ENCODE results near the gene CYP1A1. TPM values are rescaled to one million over a fixed set of nuclear protein-coding genes. Genes with fewer than 3 reads are reported as not detected.

CYP1A1 gene
- total RNA-seq, 1 donor from 2014 or later = 2.4 TPM

DNA sequence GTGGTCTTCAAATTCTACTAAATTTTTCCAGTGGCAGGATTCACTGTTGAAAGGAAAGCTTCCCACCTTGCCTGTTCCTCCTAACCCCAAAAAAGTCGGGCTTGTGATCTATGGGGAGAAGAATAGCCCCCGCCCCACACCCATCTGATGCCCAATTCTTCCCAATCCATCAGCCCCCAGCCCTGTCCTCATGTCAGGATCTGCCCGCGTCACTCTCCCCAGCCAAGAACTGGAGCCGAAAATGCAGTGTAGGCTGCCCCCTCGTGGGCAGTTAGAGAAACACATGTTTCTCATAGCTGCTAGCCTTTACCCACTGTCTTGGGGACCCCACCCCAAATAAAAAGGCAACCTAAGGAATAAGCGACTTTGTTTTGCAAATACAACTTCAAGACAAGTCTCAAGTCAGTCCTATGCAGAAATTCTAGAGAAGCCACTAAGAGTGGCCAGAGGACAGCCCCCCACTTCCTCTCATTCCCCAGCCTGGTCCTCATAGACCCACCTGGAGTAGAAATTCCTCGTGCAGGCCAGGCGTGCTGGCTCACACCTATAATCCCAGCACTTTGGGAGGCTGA is 43.5 kb upstream of the CYP1A1 start:
- no peaks in the 10 kb centered on the region for H3K9me3 ChIP-seq
- peak; percentile 74 for DNase-seq
- H3K27ac ChIP-seq = no peak overlapping the region
- no peaks in the 10 kb centered on the region for H3K36me3 ChIP-seq
- peak; percentile 84 for ATAC-seq
- no peak overlapping the region for H3K4me3 ChIP-seq
- TF ChIP-seq, protein P1, sequence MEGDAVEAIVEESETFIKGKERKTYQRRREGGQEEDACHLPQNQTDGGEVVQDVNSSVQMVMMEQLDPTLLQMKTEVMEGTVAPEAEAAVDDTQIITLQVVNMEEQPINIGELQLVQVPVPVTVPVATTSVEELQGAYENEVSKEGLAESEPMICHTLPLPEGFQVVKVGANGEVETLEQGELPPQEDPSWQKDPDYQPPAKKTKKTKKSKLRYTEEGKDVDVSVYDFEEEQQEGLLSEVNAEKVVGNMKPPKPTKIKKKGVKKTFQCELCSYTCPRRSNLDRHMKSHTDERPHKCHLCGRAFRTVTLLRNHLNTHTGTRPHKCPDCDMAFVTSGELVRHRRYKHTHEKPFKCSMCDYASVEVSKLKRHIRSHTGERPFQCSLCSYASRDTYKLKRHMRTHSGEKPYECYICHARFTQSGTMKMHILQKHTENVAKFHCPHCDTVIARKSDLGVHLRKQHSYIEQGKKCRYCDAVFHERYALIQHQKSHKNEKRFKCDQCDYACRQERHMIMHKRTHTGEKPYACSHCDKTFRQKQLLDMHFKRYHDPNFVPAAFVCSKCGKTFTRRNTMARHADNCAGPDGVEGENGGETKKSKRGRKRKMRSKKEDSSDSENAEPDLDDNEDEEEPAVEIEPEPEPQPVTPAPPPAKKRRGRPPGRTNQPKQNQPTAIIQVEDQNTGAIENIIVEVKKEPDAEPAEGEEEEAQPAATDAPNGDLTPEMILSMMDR (IDR thresholded peaks at IDR 0.05) = peak; percentile 80
- H3K27me3 ChIP-seq = no peaks in the 10 kb centered on the region
- intact Hi-C loops (cut with DNase I) = loop anchor here (5.0 to 10.0 kb wide), 2 partner anchors 132 to 384 kb away; no protein-coding TSS in a partner anchor
- H3K4me1 ChIP-seq = peaks cover 12% of the 10 kb centered on the region

DNA sequence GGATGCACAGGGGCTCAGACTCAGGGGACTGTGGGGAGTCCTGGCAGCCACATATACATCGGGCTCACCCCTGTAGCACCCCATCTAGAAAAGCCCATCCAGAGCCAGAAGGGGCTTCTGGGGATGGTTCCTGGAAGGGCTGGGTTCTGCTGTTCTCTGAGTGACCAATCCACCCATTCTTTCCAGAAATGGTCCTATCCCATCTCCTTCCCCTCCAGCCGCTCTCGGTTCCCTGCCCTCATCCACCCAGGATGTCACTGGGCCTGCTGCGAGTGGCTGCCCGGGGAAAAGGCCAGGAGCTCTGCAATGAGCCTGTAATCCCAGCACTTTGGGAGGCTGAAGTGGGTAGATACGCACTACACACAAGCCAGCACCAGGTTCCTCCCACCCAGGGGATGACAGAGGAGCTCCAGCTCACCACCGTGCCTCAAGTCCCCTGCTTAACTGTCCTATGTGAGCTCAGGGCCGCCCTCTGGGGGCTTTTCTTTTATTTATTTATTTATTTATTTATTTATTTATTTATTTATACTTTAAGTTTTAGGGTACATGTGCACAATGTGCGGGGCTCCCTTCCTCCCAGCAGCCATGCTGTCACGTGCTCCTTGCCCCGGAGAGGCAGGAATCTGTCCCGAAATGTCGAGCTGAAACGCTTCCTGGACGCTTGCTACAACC is 42.9 kb upstream of the CYP1A1 start:
- Histone ChIP-seq H3K4me1 (peaks cover 12% of the 10 kb centered on the region), H3K36me3 (no peaks in the 10 kb centered on the region), H3K27ac (no peak overlapping the region), H3K27me3 (no peaks in the 10 kb centered on the region), H3K9me3 (no peaks in the 10 kb centered on the region), H3K4me3 (no peak overlapping the region)
- DNase-seq (no peak), ATAC-seq (no peak)
- intact Hi-C loops (cut with DNase I) = loop anchor here (5.0 to 10.0 kb wide), 2 partner anchors 131 to 383 kb away; no protein-coding TSS in a partner anchor
- TF ChIP-seq, protein P1 (IDR thresholded peaks at IDR 0.05) = no peak

DNA sequence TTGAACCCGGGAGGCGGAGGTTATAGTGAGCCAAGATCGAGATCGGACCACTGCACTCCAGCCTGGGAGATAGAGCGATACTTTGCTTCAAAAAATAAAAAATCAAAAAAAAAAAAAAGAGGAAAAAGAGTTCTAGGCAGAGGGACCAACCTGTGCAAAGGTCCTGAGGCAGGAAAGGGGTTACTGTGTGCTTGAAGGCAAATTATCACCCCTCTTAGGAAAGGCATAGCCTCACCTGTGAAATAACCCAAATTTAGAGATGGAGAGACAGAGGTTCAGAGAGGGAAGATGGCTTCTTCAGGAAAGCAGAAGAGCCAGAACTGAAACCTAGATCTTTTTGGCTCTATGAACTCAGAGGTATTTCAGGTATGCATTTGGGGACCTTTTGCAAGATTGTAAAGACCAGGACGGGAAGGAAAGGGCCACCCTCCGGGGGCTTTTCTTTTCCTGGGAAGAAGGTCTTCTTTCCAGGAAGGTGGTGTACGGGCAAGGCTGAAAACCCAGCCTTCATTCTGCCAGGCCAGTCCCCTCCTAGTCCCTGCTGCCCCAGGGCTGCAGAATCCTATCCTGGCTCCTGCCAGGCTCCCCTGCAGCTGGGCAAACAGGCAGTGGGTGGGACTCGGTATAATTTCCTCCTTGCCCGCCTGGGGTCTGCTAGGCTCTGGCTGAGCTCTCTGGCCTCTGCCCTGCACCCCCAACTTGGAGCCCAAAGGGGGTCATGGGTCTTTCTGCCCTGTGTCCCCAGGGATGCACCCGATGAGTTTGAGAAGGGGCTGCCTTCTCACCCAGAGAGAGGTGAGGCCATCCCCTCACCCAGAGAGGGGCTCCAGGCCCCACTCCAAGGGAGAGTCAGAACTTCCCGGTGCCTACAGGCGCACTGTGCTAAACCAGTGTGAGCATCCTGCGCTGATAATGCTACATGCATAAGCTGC is 42.1 kb upstream of the CYP1A1 start:
- ATAC-seq = no peak
- no peak for DNase-seq
- H3K4me3 ChIP-seq = no peak overlapping the region
- TF ChIP-seq, protein P1 (IDR thresholded peaks at IDR 0.05) = no peak
- peaks cover 12% of the 10 kb centered on the region for H3K4me1 ChIP-seq
- no peaks in the 10 kb centered on the region for H3K36me3 ChIP-seq
- intact Hi-C loops (cut with DNase I) = loop anchor here (5.0 to 10.0 kb wide), 2 partner anchors 130 to 383 kb away; no protein-coding TSS in a partner anchor
- H3K27me3 ChIP-seq = no peaks in the 10 kb centered on the region
- H3K27ac ChIP-seq = no peak overlapping the region
- no peaks in the 10 kb centered on the region for H3K9me3 ChIP-seq

DNA sequence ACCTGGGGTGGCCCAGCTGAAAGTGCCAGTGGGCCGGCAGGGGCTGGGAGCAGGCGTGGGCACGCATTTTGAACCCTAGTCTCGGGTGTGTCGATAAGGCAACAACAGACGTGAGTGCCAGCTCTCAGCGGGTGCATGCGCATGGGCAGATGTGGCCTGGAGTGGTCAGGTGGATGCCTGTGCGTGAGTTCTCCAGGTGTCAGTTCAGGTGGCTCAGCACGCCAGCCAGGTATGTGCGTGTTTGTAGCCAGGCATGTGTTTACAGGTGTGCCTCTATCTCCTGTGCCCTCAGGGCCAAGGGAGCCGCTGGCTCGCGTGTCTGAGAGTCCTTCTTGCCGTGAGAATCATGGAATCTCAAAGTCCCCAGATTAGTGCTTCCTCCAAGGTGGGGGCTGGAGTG is 38.1 kb upstream of the CYP1A1 start:
- TF ChIP-seq, protein P1 (IDR thresholded peaks at IDR 0.05) = no peak
- DNase-seq = peak; percentile 74
- intact Hi-C loops (cut with DNase I) = loop anchor here (10.0 kb wide), 1 partner anchor 379 kb away; no protein-coding TSS in a partner anchor

DNA sequence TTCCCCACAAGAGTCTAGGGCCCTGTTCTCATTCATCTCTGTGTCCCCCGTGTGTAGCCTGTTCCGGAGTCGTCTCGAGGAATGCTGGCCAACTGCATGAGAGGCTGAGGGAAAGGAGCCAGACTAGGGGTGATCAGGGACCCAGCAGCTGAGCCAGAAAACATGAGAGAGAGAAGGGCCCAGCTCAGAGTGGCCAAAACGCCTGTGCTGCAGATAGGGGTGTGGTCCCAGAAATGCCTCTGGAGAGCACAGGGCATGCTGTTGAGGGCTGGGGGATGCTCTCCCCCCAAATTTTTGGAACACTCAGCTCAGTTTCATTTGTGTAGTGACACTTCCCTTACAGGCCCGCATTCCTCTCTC is 37.4 kb upstream of the CYP1A1 start:
- H3K27ac ChIP-seq = peak overlapping the region; percentile 42
- DNase-seq (no peak), ATAC-seq (peak; percentile 25)
- TF ChIP-seq, protein P1 (IDR thresholded peaks at IDR 0.05) = no peak
- intact Hi-C loops (cut with DNase I) = loop anchor here (10.0 kb wide), 1 partner anchor 378 kb away; no protein-coding TSS in a partner anchor
- no peaks in the 10 kb centered on the region for H3K36me3 ChIP-seq
- no peak overlapping the region for H3K4me3 ChIP-seq
- H3K4me1 ChIP-seq = no peaks in the 10 kb centered on the region
- H3K27me3 ChIP-seq = no peaks in the 10 kb centered on the region
- no peaks in the 10 kb centered on the region for H3K9me3 ChIP-seq

More for the DNA sequence above, 38.1 kb upstream of the CYP1A1 start:
- Histone ChIP-seq H3K27me3 (no peaks in the 10 kb centered on the region), H3K4me3 (no peak overlapping the region), H3K36me3 (no peaks in the 10 kb centered on the region), H3K27ac (peak overlapping the region; percentile 42), H3K9me3 (no peaks in the 10 kb centered on the region), H3K4me1 (peaks cover 6% of the 10 kb centered on the region)
- peak; percentile 76 for ATAC-seq
